Chondrocyte (in vitro differentiated cells): ENCODE measurements around the gene LRRC26. TPM values are rescaled to one million over a fixed set of nuclear protein-coding genes. Genes with fewer than 3 reads are reported as not detected.

ENCODE experiments used
- DNase-seq: peaks from one replicate; pipeline ENCODE4 v3.0.0; 2021; ENCODE audit warnings: mixed read lengths, low spot score
- H3K27ac Mint-ChIP-seq: one replicate; pipeline ENCODE4 v1.8.0; 2021; ENCODE audit warnings: mild to moderate bottlenecking, moderate library complexity, mixed read lengths; ENCODE audit not compliant: unreplicated experiment
- H3K27me3 Mint-ChIP-seq: 2 replicates; pipeline ENCODE4 v1.8.0; 2021; ENCODE audit warnings: low read depth, mixed read lengths
- H3K36me3 Mint-ChIP-seq: 2 replicates; pipeline ENCODE4 v1.8.0; 2021; ENCODE audit warnings: low read depth, mixed read lengths
- H3K4me1 Mint-ChIP-seq: 2 replicates; pipeline ENCODE4 v1.8.0; 2021; ENCODE audit warnings: low read depth, mild to moderate bottlenecking, mixed read lengths
- H3K4me3 Mint-ChIP-seq: one replicate; pipeline ENCODE4 v1.8.0; 2021; ENCODE audit warnings: mild to moderate bottlenecking, moderate library complexity, mixed read lengths; ENCODE audit not compliant: unreplicated experiment
- H3K9me3 Mint-ChIP-seq: 2 replicates; pipeline ENCODE4 v1.8.0; 2021; ENCODE audit warnings: low read depth, mixed read lengths
- CTCF ChIP-seq: fragments of 200-600 bp; sonication (generic); IDR thresholded peaks from 2 replicates; pipeline ENCODE4 v1.5.0; 2021; ENCODE audit warnings: antibody characterized with exemption, mild to moderate bottlenecking, moderate library complexity
- total RNA-seq: library from RNA; stranded (reverse); gene quantifications from 3 replicates; pipeline ENCODE4 v1.2.1, GENCODE V29; 2021

LRRC26 gene
- total RNA-seq, 1 donor from 2014 or later: not detected

GRCh38 chr9:137158625-137159024 is 11.2 kb downstream of the LRRC26 start:
- no peak for DNase-seq
- TF ChIP-seq CTCF: no peak
- H3K9me3 Mint-ChIP-seq: no peaks in the 10 kb centered on the region
- no peak overlapping the region for H3K27ac Mint-ChIP-seq
- no peak overlapping the region for H3K4me3 Mint-ChIP-seq
- H3K27me3 Mint-ChIP-seq: peaks cover 32% of the 10 kb centered on the region
- H3K36me3 Mint-ChIP-seq: no peaks in the 10 kb centered on the region
- H3K4me1 Mint-ChIP-seq: peaks cover 5% of the 10 kb centered on the region

DNA sequence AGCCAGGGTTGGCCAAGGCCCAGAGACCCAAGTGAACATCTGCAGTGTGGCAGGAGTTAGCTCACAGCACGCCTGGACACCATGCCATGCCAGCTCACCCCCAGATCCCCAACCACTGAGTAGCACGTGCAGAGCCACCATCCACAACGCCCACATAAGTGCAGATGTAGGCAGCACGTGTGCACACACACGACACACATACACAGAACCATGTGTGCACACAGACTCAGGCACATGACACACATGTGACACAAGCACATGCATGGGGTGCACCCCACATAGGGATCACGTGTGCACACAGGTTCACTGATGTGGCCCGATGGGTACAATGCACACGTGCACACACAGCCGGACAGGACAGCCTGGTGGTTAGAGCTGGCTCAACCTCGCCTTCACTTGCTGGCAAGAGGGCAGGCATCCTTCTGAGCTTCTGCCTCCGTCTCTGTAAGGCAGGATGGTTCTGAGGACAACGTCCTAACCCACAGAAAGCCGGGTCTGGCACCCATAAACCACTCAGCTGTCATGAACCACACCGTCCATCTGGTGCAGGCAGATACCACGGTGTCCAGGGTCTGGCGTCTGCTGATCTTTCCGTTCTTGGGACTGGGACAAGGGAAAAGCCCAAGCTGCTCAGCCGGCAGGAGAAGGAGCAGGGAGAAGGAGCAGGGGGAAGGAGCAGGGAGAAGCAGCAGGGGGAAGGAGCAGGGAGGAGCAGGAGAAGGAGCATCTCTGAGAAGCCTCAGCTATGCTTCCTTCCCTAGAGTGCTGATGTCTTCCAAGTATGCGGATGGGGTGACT is 12.0 kb downstream of the LRRC26 start:
- no peak overlapping the region for H3K27ac Mint-ChIP-seq
- H3K36me3 Mint-ChIP-seq: no peaks in the 10 kb centered on the region
- TF ChIP-seq CTCF: no peak
- DNase-seq: no peak
- H3K4me3 Mint-ChIP-seq: no peak overlapping the region
- H3K27me3 Mint-ChIP-seq: peaks cover 27% of the 10 kb centered on the region
- no peaks in the 10 kb centered on the region for H3K9me3 Mint-ChIP-seq
- no peaks in the 10 kb centered on the region for H3K4me1 Mint-ChIP-seq

- no peak for DNase-seq
- no peak for TF ChIP-seq CTCF
- no peak overlapping the region for H3K27ac Mint-ChIP-seq
- no peaks in the 10 kb centered on the region for H3K9me3 Mint-ChIP-seq
- no peaks in the 10 kb centered on the region for H3K36me3 Mint-ChIP-seq
- H3K27me3 Mint-ChIP-seq: peaks cover 24% of the 10 kb centered on the region
- no peak overlapping the region for H3K4me3 Mint-ChIP-seq
- H3K4me1 Mint-ChIP-seq: no peaks in the 10 kb centered on the region
These were observed 13.1 kb downstream of the LRRC26 start for GRCh38 chr9:137156567-137157375.

- H3K27ac Mint-ChIP-seq: no peak overlapping the region
- DNase-seq: no peak
- H3K4me1 Mint-ChIP-seq: no peaks in the 10 kb centered on the region
- H3K27me3 Mint-ChIP-seq: peaks cover 2% of the 10 kb centered on the region
- H3K4me3 Mint-ChIP-seq: no peak overlapping the region
- H3K36me3 Mint-ChIP-seq: no peaks in the 10 kb centered on the region
- no peaks in the 10 kb centered on the region for H3K9me3 Mint-ChIP-seq
- TF ChIP-seq CTCF: no peak
These were observed 16.9 kb downstream of the LRRC26 start for GRCh38 chr9:137152844-137153405.
